H1 (cell line): ENCODE measurements around the gene NR2F1-AS1. TPM values are rescaled to one million over a fixed set of nuclear protein-coding genes. Genes with fewer than 3 reads are reported as not detected.

Experiments used
- CTCF ChIA-PET: fragments of 300-600 bp; sonication (Branson Sonifier 250); formaldehyde crosslinking; loops from one replicate; lab custom pipeline; 2021; ENCODE audit not compliant: partially characterized antibody; lab: Charles Lee
- POLR2A ChIA-PET: fragments of 300-600 bp; sonication (Branson Sonifier 250); formaldehyde crosslinking; loops from one replicate; lab custom pipeline; 2021; ENCODE audit warnings: inconsistent platforms; ENCODE audit not compliant: partially characterized antibody; lab: Charles Lee
- DNase-seq, 2 experiments: peaks; one replicate each; pipeline versions ENCODE4 v3.0.0 to v3.0.0-alpha.2; 2010 to 2022; ENCODE audit warnings: low spot score in 2 of 2, low read depth in 1 of 2, mixed read lengths in 1 of 2
- FAIRE-seq: peaks from 2 replicates; lab custom pipeline; 2011; peaks lifted over from hg19 to GRCh38; lab: Jason Lieb, UNC
- H2AFZ ChIP-seq: 2 replicates; pipeline ENCODE4 v1.8.1; 2012; ENCODE audit warnings: low read length, inconsistent platforms
- H2AK5ac ChIP-seq: 2 replicates; pipeline ENCODE4 v1.6.1; 2013; ENCODE audit warnings: low read depth, low read length
- H2BK120ac ChIP-seq: replicated peaks from 2 replicates; pipeline ENCODE3; 2013; ENCODE audit warnings: low read depth, low read length, inconsistent platforms
- H2BK12ac ChIP-seq: 2 replicates; pipeline ENCODE4 v1.6.1; 2013; ENCODE audit warnings: low read depth, low read length
- H2BK15ac ChIP-seq: 2 replicates; pipeline ENCODE4 v1.6.1; 2013; ENCODE audit warnings: low read length
- H2BK20ac ChIP-seq: 2 replicates; pipeline ENCODE4 v1.6.1; 2013; ENCODE audit warnings: low read length
- H2BK5ac ChIP-seq: 2 replicates; pipeline ENCODE4 v1.6.1; 2013; ENCODE audit warnings: low read depth, low read length
- H3K14ac ChIP-seq: 2 replicates; pipeline ENCODE4 v1.6.1; 2013; ENCODE audit warnings: inconsistent platforms; ENCODE audit not compliant: insufficient read length
- H3K18ac ChIP-seq: 2 replicates; pipeline ENCODE4 v1.6.1; 2013; ENCODE audit warnings: low read length; ENCODE audit errors: extremely low read depth
- H3K23ac ChIP-seq: 2 replicates; pipeline ENCODE4 v1.6.1; 2013; ENCODE audit warnings: inconsistent platforms; ENCODE audit not compliant: insufficient read length
- H3K23me2 ChIP-seq: 2 replicates; pipeline ENCODE4 v1.6.1; 2013; ENCODE audit warnings: low read depth, low read length
- H3K27ac ChIP-seq: 2 replicates; pipeline ENCODE4 v1.6.1; 2011; ENCODE audit warnings: low read depth, low read length, inconsistent platforms
- H3K27me3 ChIP-seq, 4 experiments: replicated peaks in 1 of 4; 1 replicate in 1 of 4; 2 replicates in 3 of 4; pipeline versions ENCODE4 v1.6.1 to v1.8.1; 2011 to 2013; ENCODE audit warnings: low read length in 3 of 4, mild to moderate bottlenecking in 3 of 4, inconsistent platforms in 2 of 4, mixed read lengths in 2 of 4, moderate library complexity in 1 of 4; ENCODE audit not compliant: control insufficient read depth in 3 of 4, insufficient read depth in 3 of 4; ENCODE audit errors: extremely low read depth in 1 of 4
- H3K36me3 ChIP-seq, 4 experiments: 2 replicates each; pipeline versions ENCODE4 v1.6.1 to v1.8.1; 2011 to 2013; ENCODE audit warnings: mild to moderate bottlenecking in 4 of 4, low read length in 3 of 4, moderate library complexity in 2 of 4, control low read depth in 1 of 4, inconsistent platforms in 1 of 4; ENCODE audit not compliant: insufficient read depth in 4 of 4, control insufficient read depth in 2 of 4
- H3K4ac ChIP-seq: replicated peaks from 2 replicates; pipeline ENCODE3; 2013; ENCODE audit warnings: low read length, low read depth, mixed read lengths, inconsistent platforms; ENCODE audit not compliant: insufficient read length
- H3K4me1 ChIP-seq, 4 experiments: replicated peaks in 1 of 4; 1 replicate in 1 of 4; 2 replicates in 3 of 4; pipeline versions ENCODE4 v1.6.1 to v1.8.1; 2011 to 2013; ENCODE audit warnings: low read length in 3 of 4, inconsistent platforms in 2 of 4, mixed read lengths in 1 of 4; ENCODE audit not compliant: insufficient read depth in 4 of 4, control insufficient read depth in 3 of 4
- H3K4me2 ChIP-seq, 2 experiments: 2 replicates each; pipeline versions ENCODE4 v1.6.1 to v1.8.1; 2011 to 2013; ENCODE audit warnings: low read depth in 2 of 2, low read length in 2 of 2, control low read depth in 1 of 2, inconsistent platforms in 1 of 2, mild to moderate bottlenecking in 1 of 2; ENCODE audit not compliant: insufficient read depth in 1 of 2
- H3K4me3 ChIP-seq, 4 experiments: fragments of 200-600, 300-600 bp in 1 of 4; sonication (generic), shearing (Covaris generic), sonication (Bioruptor Twin) in 1 of 4; 2 replicates each; pipeline versions ENCODE4 v1.5.1 to v1.8.1; 2011 to 2016; ENCODE audit warnings: low read length in 4 of 4, low read depth in 3 of 4, control low read depth in 2 of 4, inconsistent platforms in 2 of 4, mild to moderate bottlenecking in 2 of 4, mixed read lengths in 1 of 4, moderate library complexity in 1 of 4; ENCODE audit not compliant: insufficient read depth in 2 of 4; ENCODE audit errors: extremely low read depth in 1 of 4
- H3K56ac ChIP-seq: replicated peaks from 2 replicates; pipeline ENCODE3; 2013; ENCODE audit warnings: low read depth, mild to moderate bottlenecking, mixed read lengths, low read length, inconsistent platforms; ENCODE audit not compliant: insufficient read length
- H3K79me1 ChIP-seq: 2 replicates; pipeline ENCODE4 v1.6.1; 2013; ENCODE audit warnings: low read depth, low read length, control low read depth
- H3K79me2 ChIP-seq, 2 experiments: 2 replicates each; pipeline versions ENCODE4 v1.6.1 to v1.8.1; 2012 to 2013; ENCODE audit warnings: low read length in 2 of 2, mild to moderate bottlenecking in 2 of 2, inconsistent platforms in 1 of 2; ENCODE audit not compliant: insufficient read depth in 2 of 2, control insufficient read depth in 1 of 2
- H3K9ac ChIP-seq, 4 experiments: replicated peaks in 1 of 4; 1 replicate in 1 of 4; 2 replicates in 3 of 4; pipeline versions ENCODE4 v1.6.1 to v1.8.1; 2011 to 2013; ENCODE audit warnings: low read depth in 3 of 4, low read length in 3 of 4, control low read depth in 2 of 4, mild to moderate bottlenecking in 2 of 4, moderate library complexity in 2 of 4, inconsistent platforms in 1 of 4; ENCODE audit errors: extremely low read depth in 1 of 4
- H3K9me3 ChIP-seq, 2 experiments: 2 replicates each; pipeline versions ENCODE4 v1.6.1 to v1.8.1; 2012 to 2013; ENCODE audit warnings: mild to moderate bottlenecking in 2 of 2, moderate library complexity in 2 of 2, control low read depth in 1 of 2, inconsistent platforms in 1 of 2, low read depth in 1 of 2, low read length in 1 of 2, mixed read lengths in 1 of 2; ENCODE audit not compliant: insufficient read depth in 2 of 2
- H4K20me1 ChIP-seq, 2 experiments: replicated peaks in 1 of 2; 2 replicates each; pipeline versions ENCODE3 to v1.8.1; 2011 to 2013; ENCODE audit warnings: inconsistent platforms in 2 of 2, low read length in 2 of 2, mild to moderate bottlenecking in 1 of 2; ENCODE audit not compliant: insufficient read depth in 2 of 2, control insufficient read depth in 1 of 2
- H4K5ac ChIP-seq: 2 replicates; pipeline ENCODE4 v1.6.1; 2013; ENCODE audit warnings: low read length, low read depth, mixed read lengths, inconsistent platforms; ENCODE audit not compliant: insufficient read length
- H4K8ac ChIP-seq: 2 replicates; pipeline ENCODE4 v1.8.0; 2013; ENCODE audit warnings: mild to moderate bottlenecking, moderate library complexity, low read length, inconsistent platforms; ENCODE audit not compliant: insufficient read depth; ENCODE audit errors: extremely low read depth
- H4K91ac ChIP-seq: replicated peaks from 2 replicates; pipeline ENCODE3; 2013; ENCODE audit warnings: low read length, mixed read lengths, inconsistent platforms; ENCODE audit not compliant: insufficient read length
- CEBPB ChIP-seq: IDR thresholded peaks from 2 replicates; pipeline ENCODE4 v1.6.1; 2012; ENCODE audit warnings: low read depth, low read length
- CREB1 ChIP-seq: IDR thresholded peaks from 2 replicates; pipeline ENCODE4 v1.6.1; 2012; ENCODE audit warnings: inconsistent platforms
- EGR1 ChIP-seq: IDR thresholded peaks from 2 replicates; pipeline ENCODE4 v1.6.1; 2011; ENCODE audit warnings: low read depth, low read length, borderline replicate concordance
- NANOG ChIP-seq: IDR thresholded peaks from 2 replicates; pipeline ENCODE4 v1.6.1; 2011; ENCODE audit warnings: low read length, low read depth, mild to moderate bottlenecking, inconsistent platforms; ENCODE audit not compliant: insufficient read depth, poor library complexity, severe bottlenecking
- RAD21 ChIP-seq, 2 experiments: IDR thresholded peaks in 1 of 2; conservative IDR thresholded peaks in 1 of 2; 2 replicates each; pipeline ENCODE4 v1.6.1; 2011; ENCODE audit warnings: low read depth in 2 of 2, low read length in 2 of 2, improper control_type of control experiment in 1 of 2, inconsistent platforms in 1 of 2, mild to moderate bottlenecking in 1 of 2, moderate library complexity in 1 of 2
- RXRA ChIP-seq: IDR thresholded peaks from 2 replicates; pipeline ENCODE4 v1.6.1; 2011; ENCODE audit warnings: low read depth, mild to moderate bottlenecking, low read length, moderate library complexity; ENCODE audit not compliant: insufficient read depth
- polyA plus RNA-seq, 7 experiments: library from polyadenylated mRNA; depleted of rRNA in 3 of 7; stranded (reverse) in 5 of 7; unstranded in 2 of 7; fragments of >200 nt in 5 of 7; fragments of 200-250 nt in 2 of 7; gene quantifications; 1 replicate in 5 of 7; 2 replicates in 1 of 7; 4 replicates in 1 of 7; pipeline versions ENCODE4 v1.2.1 to v1.2.3, GENCODE V29; 2011 to 2013; ENCODE audit warnings: missing spikeins in 2 of 7, mixed read lengths in 2 of 7
- total RNA-seq: library from RNA; stranded (reverse); fragmentation: NEBNext Ultra II Directional; extraction: Animal tissue kit (Norgen Biotek cat#: 25700); gene quantifications from 2 replicates; pipeline ENCODE4 v1.2.1, GENCODE V29; 2021

The NR2F1-AS1 gene
- total and polyA plus RNA-seq, 2 of the 8 experiments (the other 6 are each of a cell fraction or from before 2014, with no cell fraction given): 1.6 to 5.6 TPM

- Histone ChIP-seq H4K20me1 (no peaks in the 10 kb centered on the region), H3K9me3 (0 out of 4 replicates have a peak, but pooled peaks cover 0 to 3% of the 10 kb centered on the region in 2 experiments), H2BK5ac (no peak overlapping the region), H2BK15ac (no peak overlapping the region), H3K4me1 (no peaks in the 10 kb centered on the region), H4K5ac (no peak overlapping the region), H3K79me1 (no peaks in the 10 kb centered on the region), H4K91ac (no peak overlapping the region), H2AK5ac (no peak overlapping the region), H3K4me3 (no peak overlapping the region)
- CTCF ChIA-PET: no interaction called here
- TF ChIP-seq CREB1 (no peak), RAD21 (IDR thresholded peaks at IDR 0.05 in 1 of 2, conservative IDR thresholded peaks at IDR 0.05 in 1 of 2; ENCODE audit: low read depth in 2 of 2, low read length in 2 of 2) (no peak), RXRA (no peak), NANOG (no peak), CEBPB (no peak), EGR1 (no peak)
- TF ChIP-seq, all 59 proteins: peak for 0
- H3K14ac ChIP-seq: no peak overlapping the region
- no peak overlapping the region for H3K18ac ChIP-seq
- H2AFZ ChIP-seq: no peak overlapping the region
- H3K36me3 ChIP-seq: no peaks in the 10 kb centered on the region
- no peak overlapping the region for H3K23ac ChIP-seq
- no peak overlapping the region for H3K27ac ChIP-seq
- no peak overlapping the region for H3K9ac ChIP-seq
- H2BK12ac ChIP-seq: no peak overlapping the region
- no peak for DNase-seq
- H3K4ac ChIP-seq: no peak overlapping the region
- no peaks in the 10 kb centered on the region for H3K79me2 ChIP-seq
- no peak overlapping the region for H3K56ac ChIP-seq
- H3K27me3 ChIP-seq: no peaks in the 10 kb centered on the region
- no peak overlapping the region for H3K4me2 ChIP-seq
- H4K8ac ChIP-seq: no peak overlapping the region
- H3K23me2 ChIP-seq: no peaks in the 10 kb centered on the region
- no peak overlapping the region for H2BK120ac ChIP-seq
- no peak for FAIRE-seq
- no peak overlapping the region for H2BK20ac ChIP-seq
- POLR2A ChIA-PET: no interaction called here
Measured at GRCh38 chr5:93477816-93478215, 103.2 kb downstream of the NR2F1-AS1 start.
